ENCODE data around the gene POC1B.

Gene POC1B

DNA sequence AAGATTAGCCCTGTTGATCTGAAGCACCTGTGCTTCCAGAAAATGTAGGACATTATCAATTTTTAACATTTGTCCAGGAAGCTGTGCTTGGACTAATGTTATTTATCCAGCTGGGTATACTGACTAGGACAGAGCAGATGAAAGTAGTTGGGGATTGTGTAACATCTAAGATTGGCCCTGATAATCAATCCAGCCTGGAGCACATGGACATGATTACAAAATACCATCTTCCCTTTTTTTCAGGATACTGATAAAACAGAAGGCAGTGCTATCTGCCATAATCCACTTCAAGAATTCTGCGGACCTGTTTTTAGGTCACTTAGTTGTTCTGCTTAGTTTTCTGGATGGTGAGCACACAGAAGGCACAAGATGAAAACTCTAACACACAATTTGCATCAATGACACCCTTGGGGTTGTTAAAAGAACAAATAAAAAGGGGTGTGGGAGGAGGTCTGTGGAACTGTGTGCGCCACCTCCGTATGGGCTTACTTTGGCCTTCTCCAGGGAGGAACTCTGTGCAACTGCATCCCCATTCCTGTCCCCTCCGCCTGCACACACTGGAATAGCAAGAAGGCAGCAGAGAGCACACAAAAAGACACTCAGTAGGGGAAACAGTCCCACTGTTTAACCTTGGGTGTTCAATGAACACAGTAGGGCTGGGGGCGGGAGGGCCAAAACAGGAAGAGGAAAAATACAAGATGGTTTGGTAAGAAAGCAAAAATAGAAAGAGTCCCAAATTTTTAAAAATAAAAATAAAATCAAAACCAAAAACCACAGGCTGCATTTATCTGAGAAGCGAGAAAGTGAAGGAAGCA is 142.4 kb downstream of the POC1B start:
- DNase-seq, result peak; percentile 28

DNA sequence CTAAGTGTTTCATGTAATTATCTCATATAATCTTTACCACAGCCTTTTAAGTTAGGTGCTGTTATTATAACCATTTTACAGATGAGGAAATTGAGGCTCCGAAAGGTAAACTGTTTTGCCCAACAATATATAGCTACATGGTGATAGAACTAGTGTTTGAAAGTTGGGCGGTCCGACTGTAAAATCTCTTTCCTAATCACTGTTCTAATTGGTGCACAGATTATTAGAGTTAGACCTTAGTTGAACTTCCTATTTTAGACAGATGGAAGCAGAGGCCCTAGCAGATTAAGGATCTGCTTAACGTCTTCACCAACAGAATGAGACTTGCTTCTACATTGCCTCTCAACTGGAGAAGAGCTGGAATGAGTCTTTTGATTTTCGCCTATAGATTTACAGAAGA is 143.5 kb downstream of the POC1B start:
- DNase-seq, result no peak

DNA sequence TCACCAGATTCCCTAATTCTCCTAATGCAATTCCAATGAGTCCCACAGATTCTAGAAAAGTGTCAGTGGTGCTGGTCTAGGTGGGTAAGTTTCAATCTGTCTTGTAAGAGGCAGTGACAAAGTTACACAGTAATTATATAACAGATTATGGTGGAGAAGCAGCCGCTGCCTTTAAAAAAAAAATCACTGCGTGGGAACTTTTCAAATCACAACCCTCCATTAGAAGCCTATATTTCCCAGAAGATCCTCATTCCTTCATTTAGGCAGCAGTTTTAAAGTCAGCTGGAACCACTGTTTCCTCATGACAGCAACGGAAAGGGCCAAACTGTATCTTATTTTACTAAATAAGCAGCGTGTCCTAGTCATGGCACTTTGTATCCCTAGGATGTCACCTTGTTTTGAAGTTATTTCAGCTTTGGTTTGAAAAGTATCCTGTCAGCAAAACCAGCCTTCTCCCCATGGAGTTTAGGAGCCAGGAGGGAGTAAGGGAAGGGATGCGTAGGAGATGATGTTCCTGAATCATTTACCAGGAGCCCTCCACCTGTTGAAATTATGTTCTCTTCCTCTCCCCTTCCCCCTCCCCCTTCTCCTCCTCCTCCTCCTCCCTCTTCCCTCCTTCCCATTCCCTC is 145.9 kb downstream of the POC1B start:
- DNase-seq, result no peak

DNA sequence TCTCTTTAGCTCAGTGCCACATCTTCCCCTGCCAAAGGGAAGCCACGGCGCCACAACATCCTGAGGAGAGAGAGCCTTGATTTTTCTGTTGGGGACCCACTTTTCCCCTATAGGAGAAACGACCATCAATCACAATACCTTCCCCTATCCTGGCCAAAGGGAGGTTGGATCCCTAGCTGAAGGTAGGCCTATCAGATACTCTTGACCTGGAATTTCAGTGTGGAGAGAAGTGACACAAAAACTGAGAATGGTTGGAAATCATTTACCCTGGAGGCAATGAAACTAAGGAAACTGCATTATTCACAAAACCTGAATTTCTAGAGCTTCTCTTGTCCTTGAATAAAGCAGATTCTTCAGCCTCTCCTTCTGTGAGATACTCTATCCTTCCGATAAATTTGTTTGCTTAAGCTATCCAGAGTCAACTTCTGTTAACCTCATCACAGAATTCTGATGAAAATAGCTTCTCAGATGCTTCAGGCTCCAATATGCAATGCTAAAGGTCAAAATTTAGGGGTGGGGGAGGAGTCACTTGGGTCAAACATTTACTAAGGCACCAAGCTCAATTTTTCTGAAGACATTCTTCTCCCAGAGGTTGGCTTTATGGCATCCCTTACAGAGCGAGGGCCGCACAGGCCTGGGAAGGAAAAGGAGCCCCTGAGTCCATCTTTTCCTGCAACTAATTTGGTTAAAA is 146.6 kb downstream of the POC1B start:
- DNase-seq, result no peak

DNA sequence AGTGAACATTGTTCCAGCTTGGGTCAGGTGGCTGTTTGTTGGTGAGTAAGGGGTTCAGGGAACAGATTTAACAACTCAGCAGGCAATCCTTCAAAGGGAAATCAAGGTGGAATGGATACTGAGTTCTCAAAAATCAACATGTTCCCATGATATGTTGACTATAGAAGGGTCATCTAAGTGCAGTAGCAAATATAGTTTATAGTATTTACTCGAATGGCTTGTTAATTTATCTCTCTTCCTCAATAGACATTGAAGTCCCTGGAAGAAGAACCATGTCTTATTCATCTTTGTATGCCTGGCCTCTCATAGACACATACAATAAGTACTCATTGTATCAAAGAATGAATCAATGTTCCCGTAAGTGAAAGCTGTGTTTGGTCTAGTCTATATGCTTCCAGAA is 149.0 kb downstream of the POC1B start:
- DNase-seq, result no peak

DNA sequence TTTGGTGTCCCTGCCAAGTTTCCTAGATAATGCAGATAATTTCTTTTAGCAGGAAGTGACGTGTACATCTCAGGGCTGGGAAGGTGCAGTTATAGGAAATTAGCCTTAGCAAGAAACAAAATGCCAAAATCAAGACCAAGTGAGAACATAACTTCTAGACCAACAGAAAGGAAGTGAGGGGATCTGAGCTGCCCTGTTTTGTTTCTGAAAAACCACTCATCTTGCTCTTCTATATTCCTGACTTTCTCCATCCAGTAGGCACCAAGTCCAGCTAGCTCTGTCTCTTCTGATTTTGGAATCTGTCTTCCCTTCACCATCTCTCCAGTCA is 149.7 kb downstream of the POC1B start:
- no peak for DNase-seq

DNA sequence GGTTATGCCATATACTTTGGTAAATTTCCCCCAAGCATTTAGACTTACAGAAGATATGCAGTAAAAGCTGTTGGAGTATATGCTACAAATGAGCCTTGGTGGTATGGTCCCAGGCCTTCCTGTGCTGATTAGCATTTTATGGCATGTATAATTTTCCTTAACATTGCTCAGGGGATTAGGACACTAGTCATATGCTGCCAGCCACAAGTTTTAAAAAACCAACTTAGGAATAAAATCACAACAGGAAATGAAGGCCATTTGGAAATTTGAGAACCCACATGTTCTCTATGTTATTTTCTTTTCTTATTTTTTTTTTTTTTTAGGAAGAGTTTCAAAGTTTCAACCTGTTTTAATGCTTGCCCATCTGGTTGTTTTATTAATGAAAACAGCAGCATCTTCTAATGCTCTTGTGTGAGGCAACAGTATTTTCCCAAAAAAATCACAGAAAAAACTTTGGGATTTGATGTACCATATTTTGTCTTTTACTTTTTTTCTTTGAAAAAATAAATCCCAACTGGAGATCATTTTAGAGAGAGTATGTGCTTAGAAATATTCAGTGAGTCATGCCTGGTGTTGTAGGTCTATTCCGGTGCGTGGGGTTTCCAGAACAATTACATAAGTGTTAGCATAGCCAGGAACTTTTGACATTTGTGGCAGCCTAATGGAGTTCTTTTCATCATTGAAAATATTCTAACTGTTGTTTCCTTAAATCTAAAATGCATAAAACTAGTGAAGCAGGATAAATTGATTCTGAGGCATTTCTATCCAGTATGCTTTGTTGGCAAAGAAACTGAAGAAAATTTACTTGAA is 151.9 kb downstream of the POC1B start:
- DNase-seq, result no peak

DNA sequence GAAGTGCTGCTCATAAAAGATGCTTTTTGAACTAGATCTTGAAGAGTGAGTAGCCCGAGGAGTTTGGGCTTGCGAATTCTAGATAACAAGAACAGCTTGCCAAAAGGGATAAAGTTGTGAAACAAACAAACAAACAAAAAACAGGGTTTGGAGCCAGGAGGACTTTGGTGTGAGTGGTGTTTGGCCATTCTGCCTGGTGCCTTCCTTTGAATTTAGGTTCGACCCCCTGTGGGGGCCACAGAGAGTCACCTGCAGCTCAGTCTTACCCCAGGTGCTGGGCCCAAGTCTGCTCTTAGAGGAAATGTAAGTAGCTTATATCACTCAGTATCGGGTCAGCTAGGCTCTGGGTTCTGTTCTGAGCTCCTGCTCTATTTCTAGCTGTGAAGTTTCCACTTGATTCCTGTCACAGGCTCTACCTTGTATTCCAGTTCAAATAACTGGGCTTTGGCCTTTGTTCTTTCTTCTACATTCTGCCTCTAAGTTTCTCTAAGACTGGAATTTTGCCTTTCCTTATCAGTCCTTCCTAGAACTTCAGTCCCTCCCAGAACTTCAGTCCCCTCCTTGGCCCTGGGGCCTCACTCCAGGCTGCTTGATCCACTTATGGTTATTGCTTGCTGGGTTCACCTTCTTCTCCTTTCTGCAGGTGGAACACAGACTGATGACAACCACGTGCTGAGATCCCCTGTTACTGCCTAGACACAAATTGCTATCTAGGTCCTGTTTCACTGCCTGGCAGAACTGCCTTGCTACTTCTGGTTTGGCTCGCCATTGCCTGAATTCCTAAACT is 153.1 kb downstream of the POC1B start:
- DNase-seq, result peak; percentile 19

DNA sequence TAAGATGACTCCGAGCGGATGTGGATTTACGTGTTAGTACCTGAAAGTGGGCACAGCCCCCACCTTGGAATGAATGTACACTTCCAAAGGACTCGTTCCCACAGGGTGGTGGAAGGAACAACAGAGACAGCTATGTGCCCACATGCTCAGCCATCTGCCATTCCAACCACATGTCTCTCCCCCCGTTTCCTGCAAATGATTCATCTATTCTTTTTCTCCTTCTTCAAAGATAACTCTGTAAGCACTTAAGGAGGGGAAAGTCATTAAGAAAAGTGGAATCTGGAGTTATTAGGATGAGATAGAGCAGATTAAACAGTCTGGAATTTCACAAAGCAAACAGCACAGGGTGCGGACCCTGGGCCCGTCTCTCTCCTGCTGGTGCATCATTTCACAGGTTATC is 155.0 kb downstream of the POC1B start:
- peak; percentile 35 for DNase-seq

DNA sequence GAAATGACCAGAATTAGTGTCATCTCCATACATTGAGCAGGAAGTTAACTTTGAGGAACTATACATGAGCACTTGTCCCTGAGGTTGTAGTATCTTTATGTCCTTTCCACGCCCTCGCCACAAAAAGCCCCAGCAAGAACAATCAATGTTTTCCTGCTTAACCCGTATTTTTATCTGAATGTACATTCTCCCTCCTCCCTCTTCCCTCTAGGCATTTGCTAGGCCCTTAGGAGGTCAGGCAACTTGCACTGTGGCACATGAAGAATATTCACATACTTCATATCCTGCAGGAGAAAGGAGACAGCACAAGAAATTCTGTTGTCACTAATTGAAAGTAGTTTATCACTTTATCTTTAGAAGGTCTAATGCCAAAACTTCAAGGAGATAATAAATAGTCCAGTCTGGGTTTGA is 155.4 kb downstream of the POC1B start:
- peak; percentile 68 for DNase-seq

All from OCI-M1 (cell line).